Measurements from ENCODE around the gene CPM.

The CPM gene

GRCh38 chr12:68854078-68854468 is 78.9 kb downstream of the CPM start:
- Histone ChIP-seq H3K27me3 (ENCODE audit: insufficient read depth, poor library complexity, severe bottlenecking) (no peaks in the 10 kb centered on the region), H3K4me3 (replicated peaks; ENCODE audit: insufficient read depth, low read length) (no peak overlapping the region)
- no peak for DNase-seq (ENCODE audit: low read depth in 1 of 2, low spot score in 1 of 2)

GRCh38 chr12:68853396-68854077 is 79.4 kb downstream of the CPM start:
- TF ChIP-seq GABPA (IDR thresholded peaks at IDR 0.05; ENCODE audit: low read depth): no peak
- no peak for TF ChIP-seq POLR2AphosphoS5 (IDR thresholded peaks at IDR 0.05; ENCODE audit: low read depth)
- no peak for TF ChIP-seq REST (IDR thresholded peaks at IDR 0.05; ENCODE audit: insufficient replicate concordance, low read depth)
- no peak for TF ChIP-seq CTCF (IDR thresholded peaks at IDR 0.05; ENCODE audit: insufficient read depth, low read length)
- TF ChIP-seq SPI1 (IDR thresholded peaks at IDR 0.05; ENCODE audit: borderline replicate concordance, low read depth): no peak
- no peak overlapping the region for H3K27ac ChIP-seq (replicated peaks)
- H3K27me3 ChIP-seq (ENCODE audit: insufficient read depth, poor library complexity, severe bottlenecking): no peaks in the 10 kb centered on the region
- no peak for DNase-seq (ENCODE audit: low read depth in 1 of 2, low spot score in 1 of 2)
- H3K4me3 ChIP-seq (replicated peaks; ENCODE audit: insufficient read depth, low read length): no peak overlapping the region

More at GRCh38 chr12:68854078-68854468, 78.9 kb downstream of the CPM start:
- H3K27ac ChIP-seq (replicated peaks): no peak overlapping the region
- no peak for TF ChIP-seq CTCF (IDR thresholded peaks at IDR 0.05; ENCODE audit: insufficient read depth, low read length)
- no peak for TF ChIP-seq SPI1 (IDR thresholded peaks at IDR 0.05; ENCODE audit: borderline replicate concordance, low read depth)
- no peak for TF ChIP-seq GABPA (IDR thresholded peaks at IDR 0.05; ENCODE audit: low read depth)
- TF ChIP-seq POLR2AphosphoS5 (IDR thresholded peaks at IDR 0.05; ENCODE audit: low read depth): no peak
- TF ChIP-seq REST (IDR thresholded peaks at IDR 0.05; ENCODE audit: insufficient replicate concordance, low read depth): no peak

DNA sequence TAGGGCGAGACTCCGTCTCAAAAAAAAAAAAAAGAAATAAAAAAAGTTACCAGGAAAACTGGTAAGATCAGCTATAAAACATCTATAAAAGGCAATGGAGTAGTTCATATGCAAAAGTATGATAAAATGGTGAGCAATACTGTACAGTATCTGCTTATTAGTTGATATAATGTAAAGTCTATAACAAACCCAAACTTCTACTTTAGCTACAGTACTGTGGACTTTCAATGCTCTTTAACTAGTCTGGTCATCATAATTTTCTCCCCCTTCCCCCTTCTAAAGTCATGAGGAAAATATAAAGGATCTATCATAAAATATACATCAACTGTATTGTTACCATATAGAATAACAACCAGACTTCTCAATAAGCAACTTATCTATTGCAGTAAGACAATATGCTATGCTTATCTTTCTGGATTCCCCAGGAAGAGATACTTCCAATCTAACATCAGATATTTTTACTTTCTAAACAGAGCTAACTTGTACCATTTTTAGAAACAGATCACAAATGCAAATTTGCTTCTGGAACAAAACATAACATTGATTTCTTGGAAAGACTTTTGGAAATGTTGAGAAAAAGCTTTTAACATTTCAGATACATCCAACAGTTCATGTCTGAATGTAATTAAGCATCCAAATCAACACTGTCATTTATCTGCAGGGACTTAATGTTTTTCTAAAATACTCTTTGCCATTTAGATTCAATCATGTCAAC is 81.2 kb downstream of the CPM start:
- no peaks in the 10 kb centered on the region for H3K27me3 ChIP-seq (ENCODE audit: insufficient read depth, poor library complexity, severe bottlenecking)
- no peak for DNase-seq (ENCODE audit: low read depth in 1 of 2, low spot score in 1 of 2)
- H3K4me3 ChIP-seq (replicated peaks; ENCODE audit: insufficient read depth, low read length): no peak overlapping the region
- H3K27ac ChIP-seq (replicated peaks): no peak overlapping the region
- TF ChIP-seq POLR2AphosphoS5 (IDR thresholded peaks at IDR 0.05; ENCODE audit: low read depth): no peak
- TF ChIP-seq SPI1 (IDR thresholded peaks at IDR 0.05; ENCODE audit: borderline replicate concordance, low read depth): no peak
- no peak for TF ChIP-seq REST (IDR thresholded peaks at IDR 0.05; ENCODE audit: insufficient replicate concordance, low read depth)
- TF ChIP-seq CTCF (IDR thresholded peaks at IDR 0.05; ENCODE audit: insufficient read depth, low read length): no peak

All from HL-60 (cell line).